GM18498 (cell line): ENCODE results near the gene PICALM.
"Not testable (repeated sequence)": the region's sequence is repeated elsewhere in the genome, so short reads cannot be mapped to it uniquely, and the experiment has no call there.

Source experiments
- ATAC-seq: cut with Tn5 transposase; IDR thresholded peaks from one replicate; pipeline ENCODE4 v1.9.1; 2021; ENCODE audit warnings: mild to moderate bottlenecking, moderate library complexity; ENCODE audit not compliant: unreplicated experiment

Gene PICALM, protein sequence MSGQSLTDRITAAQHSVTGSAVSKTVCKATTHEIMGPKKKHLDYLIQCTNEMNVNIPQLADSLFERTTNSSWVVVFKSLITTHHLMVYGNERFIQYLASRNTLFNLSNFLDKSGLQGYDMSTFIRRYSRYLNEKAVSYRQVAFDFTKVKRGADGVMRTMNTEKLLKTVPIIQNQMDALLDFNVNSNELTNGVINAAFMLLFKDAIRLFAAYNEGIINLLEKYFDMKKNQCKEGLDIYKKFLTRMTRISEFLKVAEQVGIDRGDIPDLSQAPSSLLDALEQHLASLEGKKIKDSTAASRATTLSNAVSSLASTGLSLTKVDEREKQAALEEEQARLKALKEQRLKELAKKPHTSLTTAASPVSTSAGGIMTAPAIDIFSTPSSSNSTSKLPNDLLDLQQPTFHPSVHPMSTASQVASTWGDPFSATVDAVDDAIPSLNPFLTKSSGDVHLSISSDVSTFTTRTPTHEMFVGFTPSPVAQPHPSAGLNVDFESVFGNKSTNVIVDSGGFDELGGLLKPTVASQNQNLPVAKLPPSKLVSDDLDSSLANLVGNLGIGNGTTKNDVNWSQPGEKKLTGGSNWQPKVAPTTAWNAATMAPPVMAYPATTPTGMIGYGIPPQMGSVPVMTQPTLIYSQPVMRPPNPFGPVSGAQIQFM

DNA sequence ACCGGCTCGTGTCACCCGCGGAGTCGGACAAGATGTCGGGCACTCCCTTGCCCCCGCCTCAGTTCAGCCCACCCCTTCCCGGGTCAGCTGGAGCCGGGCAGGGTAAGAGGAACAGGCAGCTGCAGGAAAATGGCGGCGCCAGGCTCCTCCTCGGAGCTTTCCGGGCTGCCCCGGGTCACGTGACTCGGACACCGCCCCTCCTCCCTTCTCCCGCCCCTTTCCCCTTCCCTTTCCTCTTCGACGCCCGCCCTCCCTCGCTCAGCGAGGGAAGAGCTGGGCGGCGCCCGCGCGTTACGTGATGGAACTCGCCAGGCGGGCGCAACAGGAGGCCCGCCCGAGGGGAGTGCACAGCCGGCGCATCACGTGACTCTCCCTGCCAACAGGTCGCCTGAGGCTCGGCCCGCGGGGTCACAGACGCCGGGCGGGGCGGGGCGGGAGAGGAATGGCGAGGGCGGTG, at the start of gene PICALM:
TSS of gene PICALM (minus strand) at position 134 of the 457 bp plus-strand sequence. CDS start 304 bp downstream, outside the sequence.
- ATAC-seq: peak; percentile 90

DNA sequence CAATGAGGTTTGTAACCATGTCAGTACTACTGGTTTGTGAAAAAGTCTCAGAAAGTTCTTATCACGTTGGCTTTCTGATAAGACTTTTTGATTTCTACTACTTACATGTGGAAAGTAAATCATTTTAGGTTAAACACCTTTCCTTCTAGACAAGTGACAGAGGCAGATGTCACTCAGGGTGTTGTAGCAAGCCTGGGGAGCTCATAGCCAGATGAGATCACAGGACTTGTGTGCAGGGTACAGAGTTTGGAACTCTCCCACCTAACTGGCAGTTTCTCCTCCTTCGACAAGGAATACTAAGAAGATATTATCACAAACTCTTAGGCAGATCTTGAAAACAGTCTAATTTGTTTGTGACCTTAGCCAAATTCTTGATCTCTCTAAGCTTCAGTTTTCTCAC, 49.4 kb upstream of the PICALM start:
- ATAC-seq: no peak

DNA sequence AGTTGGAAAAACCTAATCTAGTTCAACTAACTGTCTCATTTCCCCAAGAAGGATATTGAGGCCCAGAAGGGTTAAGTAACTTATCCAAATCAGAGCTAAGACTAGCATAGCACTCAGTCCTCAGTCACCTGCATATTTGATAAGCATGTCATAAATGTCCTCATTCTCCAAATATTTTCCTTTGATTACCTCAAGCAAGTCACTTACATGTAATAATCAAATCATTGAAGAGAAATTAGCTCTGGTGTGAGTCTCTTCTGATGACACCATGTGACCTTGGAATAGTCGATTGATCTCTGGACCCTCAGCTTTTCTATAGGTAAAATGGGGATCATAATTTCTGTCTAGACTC, 48.8 kb upstream of the PICALM start:
- ATAC-seq: no peak

DNA sequence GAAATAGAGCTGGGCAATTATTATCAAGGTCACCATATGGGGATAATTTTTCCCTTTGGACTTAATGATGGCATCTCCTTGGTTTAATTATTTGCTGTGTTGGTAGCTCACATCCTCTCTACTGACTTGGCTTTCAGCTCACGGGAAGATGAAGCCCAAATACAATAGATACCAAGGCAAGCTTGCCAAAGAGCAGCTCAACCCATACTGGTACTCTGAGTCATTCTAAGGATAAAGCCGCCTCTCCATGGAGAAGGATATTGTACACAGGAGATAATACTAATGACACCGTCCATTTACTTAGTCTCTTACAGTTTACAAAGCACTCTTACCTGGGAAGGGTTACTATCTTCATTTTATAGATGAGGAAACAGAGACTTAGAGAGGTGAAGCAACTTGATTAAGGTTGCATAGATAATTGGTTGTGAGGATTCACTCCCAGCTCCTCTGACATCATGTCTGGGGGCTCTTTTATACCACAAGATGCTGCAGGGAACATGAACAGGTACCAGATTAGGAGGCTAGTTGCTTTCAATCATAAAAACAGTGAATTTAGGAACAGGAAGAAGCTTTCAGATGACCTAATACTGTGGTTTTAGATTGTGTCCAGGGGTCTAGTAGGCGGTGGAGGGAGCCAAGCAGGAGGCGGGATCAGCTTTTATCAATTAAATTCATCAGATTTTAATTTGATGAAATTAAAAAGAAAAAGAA, 48.3 kb upstream of the PICALM start:
- no peak for ATAC-seq

DNA sequence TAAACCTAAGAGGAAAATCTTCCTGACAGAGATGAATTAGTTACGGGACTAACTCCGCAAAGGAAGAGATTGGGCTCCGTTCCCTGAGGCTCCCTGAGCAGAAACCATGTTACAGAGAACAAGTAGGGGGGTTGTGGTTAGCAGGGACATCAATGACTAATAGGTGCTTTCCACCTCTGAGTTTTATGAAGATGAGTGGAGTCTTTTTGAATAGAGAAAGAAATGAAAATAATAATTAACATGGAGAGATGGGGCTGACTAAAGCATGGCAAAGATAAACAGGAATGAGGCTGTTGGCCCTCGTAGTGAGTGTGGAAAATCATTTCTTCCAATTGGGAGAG, 47.5 kb upstream of the PICALM start:
- peak; percentile 91 for ATAC-seq

DNA sequence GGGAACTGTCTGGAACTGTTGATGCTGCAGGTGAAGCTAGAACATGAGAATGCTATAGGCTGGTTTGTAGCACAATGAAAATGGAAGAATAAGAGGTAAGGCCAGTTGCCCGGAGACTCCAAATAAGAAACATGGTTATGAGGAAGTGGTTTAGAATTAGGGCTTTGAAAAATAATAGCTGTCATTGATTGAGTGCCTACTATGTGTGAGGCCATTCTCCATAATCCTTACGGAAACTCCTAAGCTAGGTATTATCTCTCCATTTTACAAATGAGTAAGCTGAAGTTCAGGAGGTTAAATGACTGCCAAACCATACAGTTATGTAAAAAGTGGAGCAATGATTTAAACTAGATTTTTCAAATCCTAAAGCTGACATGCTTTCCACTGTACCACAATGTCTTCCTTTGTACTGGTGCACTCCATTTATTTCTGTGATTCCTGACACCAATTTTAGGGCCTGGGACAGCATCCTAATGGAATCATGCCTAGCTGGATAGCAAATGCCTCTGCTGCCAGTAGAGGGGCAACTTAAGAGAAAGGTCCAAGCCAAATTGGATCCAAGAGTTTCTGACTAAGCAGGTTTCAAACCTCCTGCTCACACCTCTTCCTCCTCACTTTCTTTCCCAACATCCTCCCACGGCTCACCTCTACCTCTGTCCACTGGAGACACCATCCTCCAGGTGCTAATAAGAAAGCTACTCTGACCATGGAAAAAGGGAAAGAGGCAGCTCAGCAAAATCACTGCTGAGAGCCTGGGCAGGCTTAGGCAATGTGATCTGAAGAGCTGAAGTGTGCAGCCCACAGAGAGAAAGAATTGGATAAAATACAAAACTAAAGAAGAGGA, 46.9 kb upstream of the PICALM start:
- ATAC-seq: peak; percentile 33

DNA sequence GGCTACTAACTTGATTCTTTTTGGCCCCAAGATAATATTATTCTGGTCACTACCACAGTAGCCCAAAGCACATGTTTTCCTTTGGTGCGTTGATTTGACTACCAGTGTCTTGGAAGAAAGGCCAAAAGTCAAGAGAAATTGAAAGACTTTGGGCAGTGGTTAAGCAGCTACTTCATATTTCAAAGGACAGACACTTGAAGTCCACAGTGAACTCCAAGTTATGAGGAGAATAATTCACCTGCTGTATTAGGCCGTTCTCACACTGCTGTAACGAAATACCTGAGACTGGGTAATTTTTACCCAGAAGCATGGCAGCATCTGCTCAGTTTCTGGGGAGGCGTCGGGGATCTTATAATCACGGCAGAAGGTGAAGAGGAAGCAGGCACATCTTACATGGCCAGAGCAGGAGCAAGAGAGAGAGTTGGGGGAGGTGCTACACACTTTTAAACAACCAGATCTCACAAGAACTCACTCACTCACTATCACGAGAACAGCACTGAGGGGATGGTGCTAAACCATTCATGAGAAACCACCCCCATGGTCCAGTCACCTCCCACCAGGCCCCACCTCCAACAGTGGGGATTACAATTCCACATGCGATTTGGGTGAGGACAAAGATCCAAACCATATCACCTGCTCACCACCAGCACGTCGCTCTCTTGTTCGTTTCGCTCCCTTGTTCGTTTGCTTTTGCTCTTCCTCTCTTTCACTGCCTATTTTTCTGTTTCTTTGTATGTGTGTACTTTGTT, 40.2 kb upstream of the PICALM start:
- no peak for ATAC-seq

DNA sequence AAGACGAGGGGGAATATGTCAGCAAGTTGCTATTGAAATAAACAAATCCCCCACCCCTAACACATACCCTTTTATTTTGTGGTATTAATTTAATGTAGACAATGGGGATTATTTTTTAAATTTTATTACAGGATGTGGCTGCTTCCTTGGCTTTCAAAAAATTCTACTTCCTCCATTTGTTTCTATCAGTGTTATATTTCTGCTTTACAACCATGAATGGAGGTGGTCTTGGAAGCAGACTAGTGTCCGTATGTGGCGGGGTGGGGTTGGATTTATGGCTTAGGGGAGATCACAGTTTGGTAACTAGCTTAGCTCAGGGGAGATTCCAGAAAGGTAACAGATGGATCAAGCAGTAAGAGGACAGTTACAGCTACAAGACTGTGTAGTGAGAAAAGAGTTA, 39.3 kb upstream of the PICALM start:
- ATAC-seq: no peak

DNA sequence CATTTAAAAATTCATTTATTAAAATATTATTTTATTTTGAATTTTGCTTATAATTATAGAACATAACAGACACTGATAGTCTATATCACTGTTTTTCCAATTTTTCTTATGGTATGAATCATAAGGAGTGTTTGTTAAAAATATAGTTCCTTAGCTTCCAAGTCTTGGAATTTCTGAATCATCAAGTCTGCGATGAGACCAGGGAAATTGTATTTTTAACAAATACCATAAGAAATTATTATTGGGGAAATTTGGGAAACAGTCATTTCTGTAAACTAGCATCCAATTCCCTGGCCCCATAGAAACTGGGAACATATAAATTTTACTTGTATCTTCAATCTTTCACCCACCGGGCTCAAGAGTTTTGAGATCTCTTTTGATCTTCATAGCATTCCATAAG, 38.0 kb upstream of the PICALM start:
- no peak for ATAC-seq

DNA sequence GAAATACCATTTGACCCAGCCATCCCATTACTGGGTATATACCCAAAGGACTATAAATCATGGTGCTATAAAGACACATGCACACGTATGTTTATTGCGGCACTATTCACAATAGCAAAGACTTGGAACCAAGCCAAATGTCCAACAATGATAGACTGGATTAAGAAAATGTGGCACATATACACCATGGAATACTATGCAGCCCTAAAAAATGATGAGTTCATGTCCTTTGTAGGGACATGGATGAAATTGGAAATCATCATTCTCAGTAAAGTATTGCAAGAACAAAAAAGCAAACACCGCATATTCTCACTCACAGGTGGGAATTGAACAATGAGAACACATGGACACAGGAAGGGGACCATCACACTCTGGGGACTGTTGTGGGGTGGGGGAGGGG, 37.1 kb upstream of the PICALM start:
- ATAC-seq: not testable (repeated sequence)

DNA sequence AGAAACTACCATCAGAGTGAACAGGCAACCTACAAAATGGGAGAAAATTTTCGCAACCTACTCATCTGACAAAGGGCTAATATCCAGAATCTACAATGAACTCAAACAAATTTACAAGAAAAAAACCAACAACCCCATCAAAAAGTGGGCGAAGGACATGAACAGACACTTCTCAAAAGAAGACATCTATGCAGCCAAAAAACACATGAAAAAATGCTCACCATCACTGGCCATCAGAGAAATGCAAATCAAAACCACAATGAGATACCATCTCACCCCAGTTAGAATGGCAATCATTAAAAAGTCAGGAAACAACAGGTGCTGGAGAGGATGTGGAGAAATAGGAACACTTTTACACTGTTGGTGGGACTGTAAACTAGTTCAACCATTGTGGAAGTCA, 36.7 kb upstream of the PICALM start:
- ATAC-seq: not testable (repeated sequence)

DNA sequence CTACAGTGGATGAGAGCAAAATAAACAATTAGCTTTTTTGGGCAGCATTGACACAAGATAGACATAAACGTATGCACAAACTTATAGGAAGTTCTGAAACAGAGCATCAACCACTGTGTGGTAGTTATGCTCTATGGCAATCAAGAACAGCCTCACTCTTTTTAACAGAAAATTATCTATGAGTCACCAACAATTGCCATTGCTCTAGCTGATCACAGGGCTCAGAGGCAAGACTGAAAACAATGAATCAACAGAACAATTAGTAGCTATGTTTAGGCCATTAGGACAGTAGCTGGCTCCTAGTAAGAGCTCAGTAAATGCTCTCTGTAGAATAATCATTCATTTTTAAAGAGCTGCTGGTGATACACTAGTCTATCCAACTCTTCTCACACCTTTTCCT, 34.9 kb upstream of the PICALM start:
- ATAC-seq: no peak

DNA sequence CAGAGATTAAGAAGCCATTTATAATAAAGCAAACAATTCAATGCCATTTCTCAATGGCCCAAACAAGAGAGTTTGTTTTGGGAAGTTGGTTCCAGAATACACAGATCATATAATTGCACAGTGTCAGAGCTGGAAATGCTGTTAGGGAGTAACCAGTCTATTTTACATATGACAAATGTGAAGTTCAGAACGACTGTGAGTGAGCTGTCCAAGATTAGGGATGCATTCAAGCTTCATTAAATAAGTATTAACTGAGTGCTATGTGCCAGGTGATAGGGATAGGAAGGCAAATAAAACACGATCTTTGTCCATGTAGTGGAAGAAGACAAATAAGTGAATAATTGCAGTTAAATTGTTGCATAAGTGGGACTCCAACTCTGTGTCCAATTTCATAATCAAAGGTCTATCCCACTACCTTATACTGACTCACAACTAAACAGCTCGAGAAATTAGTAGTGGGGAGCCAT, 33.1 kb upstream of the PICALM start:
- ATAC-seq: no peak

DNA sequence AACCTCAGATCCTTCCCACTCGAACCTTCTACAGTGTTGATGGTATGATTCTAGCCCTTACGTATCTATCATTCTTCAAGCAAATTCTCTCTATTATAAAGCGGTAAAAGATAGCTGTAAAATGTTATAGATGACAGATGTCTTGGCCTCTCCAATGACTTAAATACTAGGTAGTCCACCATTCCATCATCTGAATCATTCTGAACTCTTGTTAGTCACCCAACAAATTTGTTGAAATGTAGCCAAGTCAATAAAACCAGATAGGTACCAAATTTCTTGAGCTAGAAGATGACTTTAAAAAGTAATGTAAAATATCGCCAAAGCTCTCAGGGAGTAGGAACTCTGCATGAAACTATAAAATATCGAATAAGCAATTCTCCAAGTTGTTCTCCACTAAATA, 32.6 kb upstream of the PICALM start:
- ATAC-seq: no peak

DNA sequence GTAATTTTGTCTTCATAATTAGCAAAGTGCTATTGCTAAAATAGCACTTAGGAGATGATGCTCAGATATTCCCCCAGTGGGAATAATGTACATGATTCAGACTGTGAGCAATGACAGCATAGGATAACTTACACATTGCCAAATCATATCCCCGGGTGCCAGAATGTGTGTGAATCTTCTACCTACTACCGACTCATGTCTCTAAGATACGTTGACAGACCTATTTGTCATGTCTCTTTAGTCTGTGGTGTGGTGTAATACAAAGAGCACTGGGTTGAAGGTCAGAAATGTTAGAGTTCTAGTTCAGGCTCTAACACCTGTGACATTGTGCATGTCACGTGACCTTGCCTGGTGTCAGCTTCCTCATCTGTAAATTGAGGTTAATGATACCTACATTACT, 31.0 kb upstream of the PICALM start:
- no peak for ATAC-seq

DNA sequence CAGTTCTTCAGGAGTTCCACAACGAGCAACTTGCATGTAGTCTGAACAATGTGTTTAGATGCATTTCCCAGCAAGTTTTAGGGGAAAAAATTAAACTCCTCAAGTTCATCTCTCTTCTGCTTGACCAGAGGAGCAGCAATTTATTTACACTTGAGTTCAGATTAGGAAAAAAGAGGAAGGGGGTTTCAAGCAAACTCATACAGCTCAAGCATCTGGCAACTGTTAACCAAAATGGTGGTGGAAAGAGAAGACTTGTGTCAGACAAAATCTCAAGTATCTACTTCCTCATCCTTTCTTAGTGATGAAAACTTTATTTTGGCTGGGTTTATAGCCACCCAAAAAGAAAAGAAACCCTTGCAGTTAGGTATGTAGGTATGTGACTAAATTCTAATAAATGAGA, 29.1 kb upstream of the PICALM start:
- no peak for ATAC-seq

DNA sequence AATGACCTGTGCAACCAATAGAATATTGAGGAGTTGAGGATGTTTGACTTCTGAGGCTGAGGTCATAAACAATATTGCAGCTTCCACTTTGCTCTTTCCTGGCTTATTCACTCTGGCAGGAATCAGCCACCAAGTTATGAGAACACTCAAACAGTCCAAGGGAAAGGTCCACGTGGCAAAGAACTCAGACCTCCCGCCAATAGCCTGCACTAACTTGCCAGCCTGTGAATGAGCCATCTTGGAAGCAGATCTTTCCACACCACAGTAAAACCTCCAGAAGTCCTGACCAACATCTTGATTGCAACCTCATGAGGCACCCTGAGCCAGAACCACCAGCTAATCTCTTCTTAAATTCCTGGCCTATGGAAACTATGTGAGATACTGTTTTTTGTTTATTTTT, 22.7 kb upstream of the PICALM start:
- ATAC-seq: no peak

DNA sequence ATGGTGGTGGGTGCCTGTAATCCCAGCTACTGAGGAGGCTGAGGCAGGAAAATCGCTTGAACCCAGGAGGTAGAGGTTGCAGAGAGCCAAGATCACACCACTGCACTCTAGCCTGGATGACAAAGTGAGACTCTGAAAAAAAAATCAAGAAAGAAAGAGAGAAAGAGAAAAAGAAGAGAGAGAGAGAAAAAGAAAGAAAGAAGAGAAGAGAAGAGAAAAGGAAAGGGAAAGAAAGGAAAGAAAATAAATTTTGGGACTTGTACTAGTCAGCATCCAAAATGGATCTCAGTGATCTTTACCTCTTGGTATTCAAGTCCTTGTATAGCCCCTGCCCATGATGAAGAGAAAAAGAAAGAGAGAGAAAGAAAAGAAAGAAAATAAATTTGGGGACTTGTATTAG, 22.2 kb upstream of the PICALM start:
- ATAC-seq: no peak

DNA sequence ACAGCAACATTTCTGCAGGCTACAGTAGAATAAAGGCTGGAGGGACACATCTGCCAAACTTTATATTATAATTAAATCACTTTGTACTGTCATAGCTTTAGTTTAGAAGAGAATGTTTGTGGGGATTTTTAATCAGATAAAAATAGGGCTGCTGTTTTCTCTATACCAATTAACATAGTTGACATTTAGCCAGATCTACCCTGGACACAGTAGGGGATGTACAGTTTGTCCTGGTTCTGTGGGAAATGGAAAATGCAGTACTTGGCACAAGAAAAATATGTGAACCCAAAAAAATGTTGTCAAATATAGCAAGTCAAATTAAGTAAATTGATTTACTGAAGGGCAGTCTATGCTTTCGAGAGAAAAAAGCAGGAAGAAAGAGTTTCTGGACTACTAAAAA, 20.8 kb upstream of the PICALM start:
- ATAC-seq: no peak

DNA sequence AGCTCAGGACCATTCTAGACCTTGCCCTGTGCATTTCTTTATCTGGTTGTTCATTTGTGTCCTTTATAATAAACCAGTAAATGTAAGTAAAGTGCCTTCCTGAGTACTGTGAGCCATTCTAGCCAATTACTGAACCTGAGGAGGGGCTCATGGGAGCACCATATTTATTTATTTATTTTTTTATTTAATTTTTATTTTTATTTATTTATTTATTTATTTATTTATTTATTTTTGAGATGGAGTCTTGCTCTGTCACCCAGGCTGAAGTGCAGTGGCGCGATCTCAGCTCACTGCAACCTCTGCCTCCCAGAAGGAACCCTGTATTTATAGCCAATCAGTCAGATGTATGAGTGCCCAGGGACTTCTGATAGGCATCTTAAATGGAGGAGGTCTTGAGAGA, 18.8 kb upstream of the PICALM start:
- not testable (repeated sequence) for ATAC-seq
